Esophagus muscularis mucosa (tissue), 3 donors: ENCODE measurements around the gene CYP27B1.

Source experiments
- POLR2AphosphoS5 ChIP-seq, 2 donors: sonication (generic); formaldehyde crosslinking; IDR thresholded peaks; one replicate each; pipeline ENCODE4 v1.6.1; 2017; ENCODE audit warnings: antibody characterized with exemption in 2 of 2
- TF ChIP-seq, protein P1 (sequence below), 3 experiments: fragments of 200-600 bp in 2 of 3; fragments of 450-650 bp in 1 of 3; sonication (generic) in 2 of 3; IDR thresholded peaks; one replicate each; pipeline ENCODE4 v1.5.1; 2017 to 2019; ENCODE audit warnings: antibody characterized with exemption in 3 of 3, mild to moderate bottlenecking in 2 of 3, moderate library complexity in 1 of 3

DNA sequence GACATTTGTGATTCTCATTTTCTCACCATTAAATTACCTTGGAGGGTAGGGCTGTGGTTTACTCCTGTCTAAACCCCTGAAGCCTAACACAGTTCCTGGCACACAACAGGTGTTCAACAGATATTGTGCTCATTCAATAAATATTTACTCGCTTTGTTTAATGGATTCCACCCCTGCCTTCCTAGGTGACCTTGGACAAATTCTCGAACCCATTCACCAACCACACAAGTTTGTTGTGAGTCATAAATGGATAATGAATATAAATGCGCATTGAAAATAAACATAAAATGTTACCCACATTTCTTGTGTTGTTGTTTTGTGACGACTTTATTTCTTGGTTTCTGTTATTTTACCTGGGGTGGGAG, 15.3 kb upstream of the CYP27B1 start:
- TF ChIP-seq, protein P1, sequence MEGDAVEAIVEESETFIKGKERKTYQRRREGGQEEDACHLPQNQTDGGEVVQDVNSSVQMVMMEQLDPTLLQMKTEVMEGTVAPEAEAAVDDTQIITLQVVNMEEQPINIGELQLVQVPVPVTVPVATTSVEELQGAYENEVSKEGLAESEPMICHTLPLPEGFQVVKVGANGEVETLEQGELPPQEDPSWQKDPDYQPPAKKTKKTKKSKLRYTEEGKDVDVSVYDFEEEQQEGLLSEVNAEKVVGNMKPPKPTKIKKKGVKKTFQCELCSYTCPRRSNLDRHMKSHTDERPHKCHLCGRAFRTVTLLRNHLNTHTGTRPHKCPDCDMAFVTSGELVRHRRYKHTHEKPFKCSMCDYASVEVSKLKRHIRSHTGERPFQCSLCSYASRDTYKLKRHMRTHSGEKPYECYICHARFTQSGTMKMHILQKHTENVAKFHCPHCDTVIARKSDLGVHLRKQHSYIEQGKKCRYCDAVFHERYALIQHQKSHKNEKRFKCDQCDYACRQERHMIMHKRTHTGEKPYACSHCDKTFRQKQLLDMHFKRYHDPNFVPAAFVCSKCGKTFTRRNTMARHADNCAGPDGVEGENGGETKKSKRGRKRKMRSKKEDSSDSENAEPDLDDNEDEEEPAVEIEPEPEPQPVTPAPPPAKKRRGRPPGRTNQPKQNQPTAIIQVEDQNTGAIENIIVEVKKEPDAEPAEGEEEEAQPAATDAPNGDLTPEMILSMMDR (IDR thresholded peaks at IDR 0.05) = no peak
- TF ChIP-seq POLR2AphosphoS5 (IDR thresholded peaks at IDR 0.05) = no peak
